SK-N-SH treated with all-trans-retinoic acid at 6 μM for 48 hours (cell line): ENCODE results near the gene RGS13.

Experiments used
- BACH2 ChIP-seq: fragments of 250-450 bp; sonication (Bioruptor Pico); IDR thresholded peaks from 2 replicates; pipeline ENCODE4 v1.9.0; 2021; ENCODE audit warnings: mild to moderate bottlenecking, borderline replicate concordance
- CSDC2 ChIP-seq: fragments of 250-450 bp; sonication (Bioruptor Pico); IDR thresholded peaks from 2 replicates; pipeline ENCODE4 v1.5.0; 2020; ENCODE audit warnings: mild to moderate bottlenecking, moderate library complexity
- ISL1 ChIP-seq: fragments of 250-450 bp; sonication (Bioruptor Pico); IDR thresholded peaks from 2 replicates; pipeline ENCODE4 v2.1.2; 2022; ENCODE audit warnings: mild to moderate bottlenecking, moderate library complexity
- PPARA ChIP-seq: fragments of 250-450 bp; sonication (Bioruptor Pico); IDR thresholded peaks from 2 replicates; pipeline ENCODE4 v1.5.0; 2020; ENCODE audit warnings: mild to moderate bottlenecking, borderline replicate concordance
- RARB ChIP-seq: fragments of 250-450 bp; sonication (Bioruptor Pico); IDR thresholded peaks from 2 replicates; pipeline ENCODE4 v1.8.0; 2021; ENCODE audit warnings: mild to moderate bottlenecking, moderate library complexity
- SNAI2 ChIP-seq: fragments of 250-450 bp; sonication (Bioruptor Pico); IDR thresholded peaks from 2 replicates; pipeline ENCODE4 v1.5.0; 2020; ENCODE audit warnings: mild to moderate bottlenecking, moderate library complexity
- TCF4 ChIP-seq: fragments of 250-450 bp; sonication (Bioruptor Pico); IDR thresholded peaks from 2 replicates; pipeline ENCODE4 v1.8.0; 2021; ENCODE audit warnings: mild to moderate bottlenecking, moderate library complexity, borderline replicate concordance
- TSHZ2 ChIP-seq: fragments of 250-450 bp; sonication (Bioruptor Pico); IDR thresholded peaks from 2 replicates; pipeline ENCODE4 v1.5.0; 2020; ENCODE audit warnings: mild to moderate bottlenecking, moderate library complexity
- ZC3H10 ChIP-seq: fragments of 250-450 bp; sonication (Bioruptor Pico); IDR thresholded peaks from 2 replicates; pipeline ENCODE4 v1.5.1; 2021; ENCODE audit warnings: mild to moderate bottlenecking, moderate library complexity
- ZFP30 ChIP-seq: fragments of 450-650 bp; formaldehyde crosslinking; IDR thresholded peaks from 2 replicates; pipeline ENCODE4 v1.5.0; 2022; ENCODE audit warnings: mild to moderate bottlenecking, moderate library complexity
- ZNF8 ChIP-seq: fragments of 450-650 bp; formaldehyde crosslinking; IDR thresholded peaks from 2 replicates; pipeline ENCODE4 v1.5.0; 2020; ENCODE audit warnings: mild to moderate bottlenecking, moderate library complexity
- TF ChIP-seq, protein P1 (sequence below): fragments of 250-450 bp; sonication (Bioruptor Pico); IDR thresholded peaks from 2 replicates; pipeline ENCODE4 v1.8.0; 2020; ENCODE audit warnings: mild to moderate bottlenecking, moderate library complexity, borderline replicate concordance
- TF ChIP-seq, protein P2 (sequence below): fragments of 250-450 bp; sonication (Bioruptor Pico); IDR thresholded peaks from 2 replicates; pipeline ENCODE4 v1.5.1; 2020; ENCODE audit warnings: low read depth, mild to moderate bottlenecking, moderate library complexity
- TF ChIP-seq, protein P3 (sequence below): fragments of 250-450 bp; sonication (Bioruptor Pico); IDR thresholded peaks from 2 replicates; pipeline ENCODE4 v1.5.1; 2021; ENCODE audit warnings: mild to moderate bottlenecking, moderate library complexity

DNA sequence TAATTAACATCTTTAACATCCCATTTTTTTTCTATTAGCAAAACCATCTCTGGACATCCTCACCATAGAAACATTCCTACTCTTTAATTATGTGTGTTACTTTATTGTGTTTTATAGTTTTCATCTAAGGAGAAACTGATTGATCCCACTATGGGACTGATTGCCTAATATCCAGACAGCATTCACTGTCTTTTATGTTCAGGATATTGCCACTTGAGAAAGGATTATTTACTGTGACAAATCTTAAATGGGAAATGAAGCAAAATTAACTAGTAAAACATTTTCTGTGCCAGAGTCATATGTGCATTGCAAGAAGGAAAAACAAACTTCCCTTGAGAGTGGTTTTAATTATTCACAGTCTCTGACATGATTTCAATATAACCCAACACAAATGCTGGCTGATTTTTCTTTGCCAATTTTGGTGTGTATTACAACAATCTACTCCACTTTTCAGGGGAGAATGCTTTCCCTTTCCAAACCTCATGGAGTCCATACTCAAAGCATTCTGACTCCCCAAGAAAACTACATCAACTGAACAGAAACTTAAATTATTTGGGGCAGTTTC, 15.8 kb upstream of the RGS13 start:
- TF ChIP-seq ZC3H10 (CRISPR knock-in tag) (no peak), RARB (CRISPR knock-in tag) (no peak), TSHZ2 (CRISPR knock-in tag) (no peak), CSDC2 (CRISPR knock-in tag) (no peak), SNAI2 (CRISPR knock-in tag) (no peak), ZFP30 (CRISPR knock-in tag) (no peak), PPARA (CRISPR knock-in tag) (no peak), ISL1 (CRISPR knock-in tag) (no peak), BACH2 (no peak), TCF4 (CRISPR knock-in tag) (no peak), ZNF8 (CRISPR knock-in tag) (no peak)
- TF ChIP-seq, protein P1, sequence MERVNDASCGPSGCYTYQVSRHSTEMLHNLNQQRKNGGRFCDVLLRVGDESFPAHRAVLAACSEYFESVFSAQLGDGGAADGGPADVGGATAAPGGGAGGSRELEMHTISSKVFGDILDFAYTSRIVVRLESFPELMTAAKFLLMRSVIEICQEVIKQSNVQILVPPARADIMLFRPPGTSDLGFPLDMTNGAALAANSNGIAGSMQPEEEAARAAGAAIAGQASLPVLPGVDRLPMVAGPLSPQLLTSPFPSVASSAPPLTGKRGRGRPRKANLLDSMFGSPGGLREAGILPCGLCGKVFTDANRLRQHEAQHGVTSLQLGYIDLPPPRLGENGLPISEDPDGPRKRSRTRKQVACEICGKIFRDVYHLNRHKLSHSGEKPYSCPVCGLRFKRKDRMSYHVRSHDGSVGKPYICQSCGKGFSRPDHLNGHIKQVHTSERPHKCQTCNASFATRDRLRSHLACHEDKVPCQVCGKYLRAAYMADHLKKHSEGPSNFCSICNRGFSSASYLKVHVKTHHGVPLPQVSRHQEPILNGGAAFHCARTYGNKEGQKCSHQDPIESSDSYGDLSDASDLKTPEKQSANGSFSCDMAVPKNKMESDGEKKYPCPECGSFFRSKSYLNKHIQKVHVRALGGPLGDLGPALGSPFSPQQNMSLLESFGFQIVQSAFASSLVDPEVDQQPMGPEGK, result no peak
- TF ChIP-seq, protein P2, sequence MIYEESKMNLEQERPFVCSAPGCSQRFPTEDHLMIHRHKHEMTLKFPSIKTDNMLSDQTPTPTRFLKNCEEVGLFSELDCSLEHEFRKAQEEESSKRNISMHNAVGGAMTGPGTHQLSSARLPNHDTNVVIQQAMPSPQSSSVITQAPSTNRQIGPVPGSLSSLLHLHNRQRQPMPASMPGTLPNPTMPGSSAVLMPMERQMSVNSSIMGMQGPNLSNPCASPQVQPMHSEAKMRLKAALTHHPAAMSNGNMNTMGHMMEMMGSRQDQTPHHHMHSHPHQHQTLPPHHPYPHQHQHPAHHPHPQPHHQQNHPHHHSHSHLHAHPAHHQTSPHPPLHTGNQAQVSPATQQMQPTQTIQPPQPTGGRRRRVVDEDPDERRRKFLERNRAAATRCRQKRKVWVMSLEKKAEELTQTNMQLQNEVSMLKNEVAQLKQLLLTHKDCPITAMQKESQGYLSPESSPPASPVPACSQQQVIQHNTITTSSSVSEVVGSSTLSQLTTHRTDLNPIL, result no peak
- TF ChIP-seq, protein P3, sequence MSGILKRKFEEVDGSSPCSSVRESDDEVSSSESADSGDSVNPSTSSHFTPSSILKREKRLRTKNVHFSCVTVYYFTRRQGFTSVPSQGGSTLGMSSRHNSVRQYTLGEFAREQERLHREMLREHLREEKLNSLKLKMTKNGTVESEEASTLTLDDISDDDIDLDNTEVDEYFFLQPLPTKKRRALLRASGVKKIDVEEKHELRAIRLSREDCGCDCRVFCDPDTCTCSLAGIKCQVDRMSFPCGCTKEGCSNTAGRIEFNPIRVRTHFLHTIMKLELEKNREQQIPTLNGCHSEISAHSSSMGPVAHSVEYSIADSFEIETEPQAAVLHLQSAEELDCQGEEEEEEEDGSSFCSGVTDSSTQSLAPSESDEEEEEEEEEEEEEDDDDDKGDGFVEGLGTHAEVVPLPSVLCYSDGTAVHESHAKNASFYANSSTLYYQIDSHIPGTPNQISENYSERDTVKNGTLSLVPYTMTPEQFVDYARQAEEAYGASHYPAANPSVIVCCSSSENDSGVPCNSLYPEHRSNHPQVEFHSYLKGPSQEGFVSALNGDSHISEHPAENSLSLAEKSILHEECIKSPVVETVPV, result no peak
